NCI-H146 treated with DMSO at 0.1 percent for 48 hours (cell line): ENCODE data around the gene VMAC.
"Not testable (repeated sequence)": the region's sequence is repeated elsewhere in the genome, so short reads cannot be mapped to it uniquely, and the experiment has no call there.

Source experiments
- DNase-seq: peaks from one replicate; lab custom pipeline; 2025; ENCODE audit not compliant: unreplicated experiment; lab: John Stamatoyannopoulos, UW

The VMAC gene

GRCh38 chr19:5883157-5883873 lies 21.4 kb upstream of the VMAC start:
- not testable (repeated sequence) for DNase-seq

DNA sequence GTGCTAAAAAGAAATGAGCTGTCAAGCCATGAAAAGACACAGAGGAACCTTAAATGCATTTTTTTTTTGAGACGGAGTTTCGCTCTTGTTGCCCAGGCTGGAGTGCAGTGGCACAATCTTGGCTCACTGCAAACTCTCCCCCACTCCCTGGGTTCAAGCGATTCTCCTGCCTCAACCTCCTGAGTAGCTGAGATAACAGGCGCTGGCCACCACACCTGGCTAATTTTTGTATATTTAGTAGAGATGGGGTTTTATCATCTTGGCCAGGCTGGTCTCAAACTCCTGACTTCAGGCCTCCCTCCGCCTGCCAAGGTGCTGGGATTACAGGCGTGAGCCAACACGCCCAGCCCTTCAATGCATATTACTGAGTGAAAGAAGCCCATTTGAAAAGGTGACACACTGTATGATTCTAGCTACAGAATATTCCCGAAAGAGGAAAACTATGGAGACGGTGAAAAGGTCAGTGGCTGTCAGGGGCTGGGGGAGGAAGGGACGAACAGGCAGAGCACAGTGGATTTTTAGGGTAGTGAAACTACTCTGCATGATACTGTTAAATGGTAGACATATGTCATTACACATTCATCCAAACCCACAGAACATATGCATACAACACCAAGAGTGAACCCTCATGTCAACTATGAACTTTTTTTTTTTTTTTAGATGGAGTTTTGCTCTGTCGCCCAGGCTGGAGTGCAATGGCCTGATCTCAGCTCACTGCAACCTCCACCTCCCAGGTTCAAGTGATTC lies 20.4 kb upstream of the VMAC start:
- DNase-seq: not testable (repeated sequence)

DNA sequence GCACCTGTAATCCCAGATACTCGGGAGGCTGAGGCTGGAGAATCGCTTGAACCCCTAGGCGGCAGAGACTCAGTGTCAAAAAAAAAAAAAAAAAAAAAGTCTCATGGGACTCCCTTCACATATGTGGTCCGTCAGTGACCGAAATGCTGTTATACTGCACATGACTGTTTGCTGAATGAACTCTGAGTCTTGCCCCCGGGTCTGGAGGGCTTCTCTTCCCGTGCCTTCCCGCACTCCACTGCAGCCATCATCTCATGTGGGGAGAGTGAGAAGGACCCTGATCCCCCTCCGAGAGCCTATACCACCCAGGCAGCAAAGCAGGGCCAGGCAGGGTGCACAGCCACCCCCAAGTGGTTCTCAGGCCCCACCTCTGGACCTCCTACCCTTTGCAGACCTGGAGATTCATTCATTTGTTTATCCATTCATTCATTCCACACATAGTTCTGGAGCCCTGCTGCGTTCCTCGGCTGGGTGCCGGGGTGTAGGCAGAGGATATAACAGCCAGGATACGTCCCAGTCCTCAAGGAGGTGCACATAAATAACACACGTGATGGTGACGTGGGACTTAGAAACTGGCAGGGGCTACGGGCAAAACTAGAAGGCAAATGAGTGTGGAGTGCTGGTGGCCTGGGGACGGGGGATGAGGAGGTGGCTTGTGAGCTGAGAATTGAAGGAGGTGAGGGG lies 15.2 kb upstream of the VMAC start:
- DNase-seq: no peak

- no peak for DNase-seq
These were observed 14.6 kb upstream of the VMAC start for GRCh38 chr19:5890099-5890498.

DNA sequence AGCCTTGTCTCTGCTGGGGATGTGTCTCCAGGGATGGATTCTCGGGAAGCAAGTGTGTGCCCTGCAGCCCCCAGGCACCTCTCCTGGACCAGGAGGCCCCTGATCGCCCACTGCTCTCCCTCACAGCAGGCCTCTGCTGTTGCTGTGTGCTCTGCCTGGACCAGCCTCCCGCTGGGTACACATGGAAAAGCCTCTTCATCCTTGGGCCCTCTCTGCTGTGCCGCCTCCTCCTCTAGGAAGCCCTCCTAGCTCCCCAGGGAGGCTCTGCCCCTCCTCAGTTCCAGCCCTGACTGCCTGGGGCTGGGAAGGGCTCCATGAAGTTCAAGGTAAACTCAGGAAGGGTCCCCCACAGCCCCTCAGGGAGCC lies 13.1 kb upstream of the VMAC start:
- no peak for DNase-seq

DNA sequence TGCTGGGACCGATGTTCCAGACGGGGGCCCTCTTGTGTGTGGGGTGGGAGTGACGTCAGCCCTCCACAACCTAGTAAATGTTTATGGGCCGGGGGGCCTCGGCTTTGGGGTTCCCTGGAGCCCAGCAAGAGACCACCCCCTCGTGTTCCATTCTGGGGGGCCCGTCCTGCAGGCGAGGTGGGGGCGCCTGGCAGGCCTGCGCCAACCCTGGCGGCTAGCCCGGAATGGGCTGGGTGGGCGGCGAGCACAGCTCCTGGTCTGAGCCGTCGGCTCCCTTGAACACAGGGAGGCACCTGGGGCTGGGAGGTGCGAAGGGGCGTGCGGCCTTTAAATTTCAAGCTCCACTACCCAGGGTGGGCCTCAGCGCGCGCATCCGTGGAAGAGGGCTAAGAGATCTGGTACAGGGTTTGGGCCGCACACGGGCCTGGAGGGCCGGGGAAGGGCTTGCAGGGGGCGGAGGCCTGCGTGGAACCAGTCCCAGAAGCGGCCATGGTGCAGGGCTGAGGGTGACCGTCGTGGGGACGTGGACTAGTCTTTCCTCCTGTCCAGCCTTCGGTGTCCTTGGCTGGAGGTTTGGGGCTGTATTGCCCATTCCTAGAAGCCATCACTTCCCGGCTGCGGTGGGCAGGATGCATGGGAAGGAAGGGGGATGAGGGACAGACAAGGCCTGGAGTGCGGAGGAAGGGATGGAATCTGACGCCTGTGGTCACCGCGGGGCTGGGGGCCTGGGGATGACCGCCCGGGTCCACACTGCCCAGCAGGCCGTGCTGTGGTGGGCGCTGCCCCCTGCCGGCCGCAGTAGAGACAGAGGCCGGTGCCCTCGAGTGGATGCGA lies 12.5 kb upstream of the VMAC start:
- no peak for DNase-seq

DNA sequence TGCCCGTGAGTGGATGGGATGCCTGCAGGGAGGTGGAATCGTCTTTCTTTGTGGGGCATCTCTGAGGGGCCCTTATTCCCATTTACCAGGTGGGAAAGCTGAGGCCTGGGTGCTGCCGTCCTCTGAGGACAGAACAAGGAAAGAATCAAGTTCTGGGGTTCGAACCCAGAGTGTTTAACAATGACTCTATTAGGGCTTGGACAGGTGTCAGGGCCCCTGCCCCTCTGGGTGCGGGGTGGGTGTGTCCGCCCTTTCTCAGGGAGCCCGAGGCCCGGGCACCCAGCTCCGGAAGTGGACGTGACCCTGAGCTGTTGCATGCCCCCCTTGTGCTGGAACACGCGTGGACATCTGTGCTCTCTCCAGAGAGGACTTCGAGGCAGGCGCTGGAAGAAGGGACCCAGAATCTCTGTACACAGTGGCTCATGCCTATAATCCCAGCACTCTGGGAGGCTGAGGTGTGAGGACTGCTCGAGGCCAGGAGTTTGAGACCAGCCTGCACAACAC lies 11.8 kb upstream of the VMAC start:
- no peak for DNase-seq

DNA sequence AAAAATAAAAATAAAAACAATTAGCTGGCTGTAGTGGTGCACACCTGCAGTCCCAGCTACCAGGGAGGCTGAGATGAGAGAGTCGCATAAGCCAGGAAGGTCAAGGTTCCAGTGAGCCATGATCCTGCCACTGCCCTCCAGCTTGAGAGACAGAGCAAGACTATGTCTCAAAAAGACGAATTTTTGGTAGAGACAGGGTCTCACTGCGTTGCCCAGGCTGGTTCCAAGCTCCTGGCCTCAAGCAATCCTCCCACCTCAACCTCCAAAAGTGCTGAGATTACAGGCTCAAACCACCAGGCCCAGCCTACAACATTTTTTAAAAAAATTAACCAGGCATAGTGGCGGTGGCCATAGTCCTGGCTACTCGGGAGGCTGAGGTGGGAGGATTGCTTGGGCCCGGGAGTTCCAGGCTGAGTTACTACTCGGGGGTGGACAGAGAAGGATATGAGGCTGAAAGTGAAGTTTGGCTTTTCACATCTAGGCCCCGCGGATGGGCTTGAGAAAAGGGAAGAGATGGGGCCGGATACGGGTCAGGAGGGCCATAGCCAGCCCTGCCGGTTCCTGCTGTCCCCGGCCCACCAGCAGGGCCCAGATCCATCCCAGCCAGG lies 11.3 kb upstream of the VMAC start:
- no peak for DNase-seq

- no peak for DNase-seq
These were observed 10.6 kb upstream of the VMAC start for GRCh38 chr19:5893907-5894703.

- DNase-seq: no peak
These were observed 9.8 kb upstream of the VMAC start for GRCh38 chr19:5894704-5895349.

- no peak for DNase-seq
These were observed 9.3 kb upstream of the VMAC start for GRCh38 chr19:5895409-5895808.

DNA sequence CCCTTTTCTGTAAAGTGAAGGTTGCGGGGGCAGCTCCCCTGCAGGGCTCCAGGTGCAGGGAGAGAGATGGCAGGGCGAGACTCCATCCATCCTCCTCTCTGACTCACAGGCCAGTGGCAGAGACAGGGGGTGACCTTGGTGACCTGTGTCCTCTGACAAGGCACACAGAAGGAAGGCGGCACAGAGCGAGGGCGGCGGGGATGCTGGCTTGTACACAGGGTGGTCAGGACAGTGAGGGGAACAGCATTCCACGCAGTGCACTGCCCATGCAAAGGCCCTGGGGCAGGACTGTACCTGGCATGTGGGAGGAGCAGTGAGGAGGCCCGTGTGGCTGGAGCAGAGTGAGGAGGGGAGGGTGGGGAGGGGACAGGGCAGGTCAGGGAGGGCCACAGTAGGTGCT lies 8.8 kb upstream of the VMAC start:
- DNase-seq: no peak

- DNase-seq: no peak
These were observed 8.2 kb upstream of the VMAC start for GRCh38 chr19:5896365-5897076.

DNA sequence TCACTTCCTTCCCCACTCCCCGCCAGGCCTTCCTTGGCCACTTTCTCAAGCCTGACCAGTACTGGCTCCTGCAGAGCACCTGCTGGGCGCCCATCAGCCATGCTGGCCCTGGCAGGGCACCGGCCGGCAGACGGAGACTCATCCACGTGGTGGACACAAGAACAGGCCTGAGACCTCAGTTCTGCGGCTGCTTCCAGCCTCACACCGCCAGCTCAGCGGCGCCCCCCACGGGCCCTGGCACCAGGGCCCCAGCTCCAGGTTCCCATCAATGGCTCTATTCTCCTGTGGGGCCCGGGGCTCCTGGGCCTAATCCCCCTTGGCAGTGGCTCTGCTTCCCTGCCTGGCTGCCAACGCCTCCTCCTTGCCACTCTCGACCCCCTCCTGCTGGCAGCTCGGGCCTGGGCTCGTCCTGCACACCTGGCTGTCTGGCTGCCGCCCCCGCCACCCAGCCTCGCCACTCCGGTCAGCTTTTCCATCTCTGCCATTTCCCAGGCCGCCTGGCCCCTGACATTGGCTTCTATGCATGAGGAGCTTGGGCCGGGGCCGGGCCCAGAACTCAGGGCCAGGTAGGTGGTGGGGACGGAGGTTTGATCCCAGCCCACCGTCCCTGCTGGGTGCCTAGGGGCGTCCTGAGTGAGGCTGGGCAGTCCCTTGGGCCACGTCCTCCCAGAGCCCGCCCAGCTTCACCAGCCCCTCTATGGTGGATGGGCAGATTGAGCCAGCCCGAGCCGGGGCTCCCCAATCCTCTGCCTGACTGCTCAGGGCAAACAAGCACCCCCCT lies 7.3 kb upstream of the VMAC start:
- DNase-seq: no peak

DNA sequence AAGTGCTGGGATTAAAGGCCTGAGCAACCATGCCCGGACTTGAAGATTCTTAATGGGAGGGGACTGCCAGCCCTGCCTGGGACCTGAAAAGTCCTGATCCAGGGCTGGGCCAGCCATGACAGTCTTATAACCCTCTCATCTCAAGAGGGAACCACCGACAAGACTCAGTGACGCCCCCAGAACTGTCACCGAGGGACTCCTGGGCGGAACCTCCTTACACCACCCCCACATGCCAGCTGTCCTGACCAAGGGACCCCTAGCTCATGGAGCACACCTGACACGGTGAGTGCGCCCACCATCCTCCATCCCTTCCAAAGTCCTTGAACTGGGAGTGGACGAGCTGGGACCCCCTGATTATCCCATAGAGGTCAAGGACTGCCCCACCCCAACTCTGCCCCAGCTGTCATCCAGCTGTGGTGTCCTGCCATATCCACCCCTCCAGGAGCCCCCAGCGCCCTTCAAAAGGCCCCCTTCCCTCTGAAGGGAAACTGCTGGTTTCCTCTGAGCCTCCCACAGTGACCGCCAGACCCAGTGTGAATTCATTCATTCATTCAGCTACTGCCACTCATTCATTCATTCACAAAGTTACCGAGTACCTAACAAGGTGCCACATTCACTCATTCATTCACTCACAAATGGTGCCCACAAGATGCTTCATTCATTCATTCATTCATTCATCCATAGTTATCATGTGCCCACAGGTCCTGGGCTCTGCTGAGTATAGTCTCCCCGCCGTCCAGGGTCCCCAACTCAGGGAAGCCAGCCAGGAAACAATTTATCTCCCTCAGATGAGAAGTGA lies 4.7 kb upstream of the VMAC start:
- no peak for DNase-seq

DNA sequence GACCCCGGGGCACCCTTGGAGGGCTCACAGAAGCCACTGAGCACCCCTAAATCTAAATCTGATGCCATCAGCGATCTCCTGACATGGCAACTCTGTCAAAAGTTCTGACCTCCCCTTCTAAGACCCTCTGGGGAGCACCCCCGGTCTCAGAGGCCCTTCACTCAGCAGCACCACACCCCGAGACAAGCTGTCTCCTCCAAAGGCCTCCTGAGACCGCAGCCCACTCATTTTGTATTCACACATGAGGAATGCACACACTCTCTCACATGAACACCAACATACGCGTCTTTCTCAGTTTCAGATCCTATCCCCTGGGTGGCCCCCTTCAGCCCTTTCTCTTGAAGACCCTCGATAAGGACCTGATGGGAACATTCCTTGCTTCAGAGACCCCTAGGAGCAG lies 3.7 kb upstream of the VMAC start:
- DNase-seq: no peak

DNA sequence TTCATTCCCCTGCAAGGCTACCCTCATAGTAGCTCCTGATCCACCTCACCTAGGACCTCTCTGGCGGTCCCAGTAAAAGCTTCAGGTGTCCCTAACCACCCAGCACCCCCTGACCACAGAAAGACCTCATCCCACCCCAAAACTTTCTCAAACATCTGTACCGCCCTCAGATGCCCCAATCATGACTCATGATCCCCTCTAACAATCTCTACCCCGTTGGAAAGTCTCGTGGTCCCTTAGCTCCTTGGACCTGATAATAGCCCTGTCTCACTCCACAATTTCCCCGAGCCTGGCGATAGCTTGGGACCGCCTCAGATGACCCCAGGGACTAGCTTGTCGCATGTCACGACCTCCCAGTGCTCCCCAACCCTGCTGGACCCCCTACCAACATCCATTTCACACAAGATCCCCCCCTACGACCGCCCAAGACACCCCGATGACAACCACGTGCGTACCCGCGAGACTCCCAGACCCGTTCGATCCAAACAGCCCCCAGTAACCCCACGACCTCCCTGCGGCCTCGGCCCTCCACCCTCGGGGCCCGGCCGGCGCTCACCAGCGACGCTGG lies 1.5 kb upstream of the VMAC start:
- DNase-seq: no peak
